ENCODE results near the gene STOML2.

- TF ChIP-seq POLR2A (IDR thresholded peaks at IDR 0.05), result no peak
- no peak for TF ChIP-seq CTCF (IDR thresholded peaks at IDR 0.05)
These were observed 33.9 kb upstream of the STOML2 start for GRCh38 chr9:35136866-35137265.
